ENCODE measurements around the gene POP4. TPM values are rescaled to one million over a fixed set of nuclear protein-coding genes. Genes with fewer than 3 reads are reported as not detected.

The POP4 gene
- total and polyA plus RNA-seq, 2 of the 13 experiments (the other 11 are each of a cell fraction or from before 2014, with no cell fraction given), result 32.2 to 84.0 TPM

- TF ChIP-seq ZHX2 (IDR thresholded peaks at IDR 0.05; ENCODE audit: low read depth), result peak; percentile 98
- TF ChIP-seq ZHX2 (CRISPR knock-in tag; IDR thresholded peaks at IDR 0.05; ENCODE audit: borderline replicate concordance), result no peak
- no peak for TF ChIP-seq MXD4 (CRISPR knock-in tag; IDR thresholded peaks at IDR 0.05)
- no peak for TF ChIP-seq ZNF367 (CRISPR knock-in tag; IDR thresholded peaks at IDR 0.05; ENCODE audit: borderline replicate concordance)
- TF ChIP-seq FOXP1 (IDR thresholded peaks at IDR 0.05), result no peak
- no peak for TF ChIP-seq FOXP1 (CRISPR knock-in tag; IDR thresholded peaks at IDR 0.05)
- TF ChIP-seq PRDM10 (CRISPR knock-in tag; IDR thresholded peaks at IDR 0.05; ENCODE audit: low read depth), result no peak
- no peak for TF ChIP-seq KDM6A (CRISPR knock-in tag; IDR thresholded peaks at IDR 0.05; ENCODE audit: low read depth)
- peak; percentile 13; the same call in 1 of the 2 replicates for TF ChIP-seq GTF2F1 (IDR thresholded peaks at IDR 0.05; ENCODE audit: low read length)
- TF ChIP-seq ZNF790 (CRISPR knock-in tag; IDR thresholded peaks at IDR 0.05; ENCODE audit: borderline replicate concordance), result no peak
- TF ChIP-seq CREB1 (IDR thresholded peaks at IDR 0.05), result peak; percentile 99
- TF ChIP-seq CREB1 (CRISPR knock-in tag; IDR thresholded peaks at IDR 0.05), result peak; percentile 100
- no peak for TF ChIP-seq RARA (CRISPR knock-in tag; IDR thresholded peaks at IDR 0.05)
- TF ChIP-seq SP140L (CRISPR knock-in tag; IDR thresholded peaks at IDR 0.05; ENCODE audit: borderline replicate concordance), result no peak
- TF ChIP-seq SIN3A (IDR thresholded peaks at IDR 0.05; ENCODE audit: borderline replicate concordance, low read depth, low read length), result peak; percentile 97
- TF ChIP-seq LBX2 (CRISPR knock-in tag; IDR thresholded peaks at IDR 0.05; ENCODE audit: borderline replicate concordance), result peak; percentile 50; the same call in 1 of the 2 replicates
- no peak for TF ChIP-seq JDP2 (CRISPR knock-in tag; IDR thresholded peaks at IDR 0.05; ENCODE audit: borderline replicate concordance)
- no peak for TF ChIP-seq NKX3-1 (CRISPR knock-in tag; IDR thresholded peaks at IDR 0.05)
- peak; percentile 32; the same call in 1 of the 2 replicates for TF ChIP-seq SAFB2 (CRISPR knock-in tag; IDR thresholded peaks at IDR 0.05; ENCODE audit: borderline replicate concordance, low read depth)
- peak; percentile 42; the same call in 1 of the 2 replicates for TF ChIP-seq HNF4A (CRISPR knock-in tag; IDR thresholded peaks at IDR 0.05)
Measured at GRCh38 chr19:29605653-29606419, at the start of gene POP4 (continued).
